GM10266 (cell line): ENCODE data around the gene KIF17.

Source experiments
- DNase-seq: peaks from one replicate; pipeline ENCODE4 v3.0.0; 2012; ENCODE audit errors: extremely low spot score
- TF ChIP-seq, protein P1 (sequence below): IDR thresholded peaks from 2 replicates; pipeline ENCODE4 v1.5.1; 2012; ENCODE audit warnings: mild to moderate bottlenecking, low read depth; ENCODE audit not compliant: control insufficient read depth, insufficient read depth; ENCODE audit errors: missing control alignments

Gene KIF17

DNA sequence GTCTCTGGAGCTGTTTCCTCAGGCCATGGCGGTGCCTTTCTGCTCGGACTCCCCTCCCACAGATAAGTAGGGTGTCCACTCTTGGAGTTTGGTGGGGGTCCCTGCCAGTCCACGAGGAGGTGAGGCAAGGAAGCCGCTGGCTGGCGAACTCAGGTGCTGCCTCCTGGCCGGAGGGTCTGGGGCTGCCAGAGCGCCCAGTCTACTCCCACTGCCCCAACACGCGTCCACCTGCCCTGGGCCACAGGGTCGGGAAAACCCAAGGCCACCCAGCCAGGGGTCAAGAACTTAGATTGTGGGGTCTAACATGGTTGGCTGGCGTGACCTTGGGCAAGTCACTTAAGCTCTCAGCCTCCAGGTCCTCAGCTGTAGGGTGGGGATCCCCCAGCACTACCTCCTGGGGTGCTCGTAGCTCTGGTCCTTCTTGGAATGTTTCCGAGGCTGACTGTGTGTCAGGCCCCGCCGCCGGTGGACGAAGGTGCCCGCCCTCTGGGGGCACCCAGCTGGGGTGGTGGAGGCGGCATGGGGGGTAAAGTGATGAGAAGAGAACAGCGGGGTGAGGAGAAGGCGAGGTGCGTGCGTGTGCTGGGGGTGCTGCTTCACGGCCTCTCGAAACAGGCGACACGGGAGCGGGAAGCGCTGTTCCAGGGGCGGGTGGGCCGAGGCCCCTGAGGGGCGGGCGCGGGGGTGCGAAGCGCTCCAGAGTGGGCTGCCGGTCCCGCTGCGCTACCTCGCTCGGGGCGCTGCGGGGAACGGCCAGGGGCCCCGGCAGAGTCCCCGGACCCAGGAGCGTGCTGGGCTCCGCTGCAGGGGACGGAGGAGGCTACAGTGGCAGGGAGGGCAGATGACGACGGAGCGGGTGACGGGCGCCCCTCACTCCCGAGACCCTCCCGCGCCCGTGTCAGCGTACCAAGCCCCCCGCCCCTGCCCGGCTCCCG is 13.5 kb upstream of the KIF17 start:
- TF ChIP-seq, protein P1, sequence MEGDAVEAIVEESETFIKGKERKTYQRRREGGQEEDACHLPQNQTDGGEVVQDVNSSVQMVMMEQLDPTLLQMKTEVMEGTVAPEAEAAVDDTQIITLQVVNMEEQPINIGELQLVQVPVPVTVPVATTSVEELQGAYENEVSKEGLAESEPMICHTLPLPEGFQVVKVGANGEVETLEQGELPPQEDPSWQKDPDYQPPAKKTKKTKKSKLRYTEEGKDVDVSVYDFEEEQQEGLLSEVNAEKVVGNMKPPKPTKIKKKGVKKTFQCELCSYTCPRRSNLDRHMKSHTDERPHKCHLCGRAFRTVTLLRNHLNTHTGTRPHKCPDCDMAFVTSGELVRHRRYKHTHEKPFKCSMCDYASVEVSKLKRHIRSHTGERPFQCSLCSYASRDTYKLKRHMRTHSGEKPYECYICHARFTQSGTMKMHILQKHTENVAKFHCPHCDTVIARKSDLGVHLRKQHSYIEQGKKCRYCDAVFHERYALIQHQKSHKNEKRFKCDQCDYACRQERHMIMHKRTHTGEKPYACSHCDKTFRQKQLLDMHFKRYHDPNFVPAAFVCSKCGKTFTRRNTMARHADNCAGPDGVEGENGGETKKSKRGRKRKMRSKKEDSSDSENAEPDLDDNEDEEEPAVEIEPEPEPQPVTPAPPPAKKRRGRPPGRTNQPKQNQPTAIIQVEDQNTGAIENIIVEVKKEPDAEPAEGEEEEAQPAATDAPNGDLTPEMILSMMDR, result no peak
- DNase-seq, result peak; percentile 67

DNA sequence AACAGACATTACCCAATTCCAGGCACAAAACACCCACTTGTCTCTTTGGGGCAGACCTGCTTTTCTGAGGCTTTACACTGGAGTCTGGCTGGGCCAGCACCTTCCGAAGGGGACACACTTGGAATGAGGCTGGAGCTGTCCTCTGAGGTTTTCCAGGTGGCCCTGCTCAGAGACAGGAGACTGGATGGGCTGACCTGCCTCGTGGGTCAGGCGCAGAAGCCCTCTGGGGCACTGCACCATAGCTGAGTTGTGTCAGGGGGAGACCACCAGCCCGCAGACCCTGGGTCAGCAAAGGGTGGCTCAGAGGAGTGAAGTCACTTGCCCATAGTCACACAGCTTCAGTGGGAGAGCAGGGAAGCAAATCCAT is 12.9 kb upstream of the KIF17 start:
- DNase-seq, result peak; percentile 27
- TF ChIP-seq, protein P1, result no peak

DNA sequence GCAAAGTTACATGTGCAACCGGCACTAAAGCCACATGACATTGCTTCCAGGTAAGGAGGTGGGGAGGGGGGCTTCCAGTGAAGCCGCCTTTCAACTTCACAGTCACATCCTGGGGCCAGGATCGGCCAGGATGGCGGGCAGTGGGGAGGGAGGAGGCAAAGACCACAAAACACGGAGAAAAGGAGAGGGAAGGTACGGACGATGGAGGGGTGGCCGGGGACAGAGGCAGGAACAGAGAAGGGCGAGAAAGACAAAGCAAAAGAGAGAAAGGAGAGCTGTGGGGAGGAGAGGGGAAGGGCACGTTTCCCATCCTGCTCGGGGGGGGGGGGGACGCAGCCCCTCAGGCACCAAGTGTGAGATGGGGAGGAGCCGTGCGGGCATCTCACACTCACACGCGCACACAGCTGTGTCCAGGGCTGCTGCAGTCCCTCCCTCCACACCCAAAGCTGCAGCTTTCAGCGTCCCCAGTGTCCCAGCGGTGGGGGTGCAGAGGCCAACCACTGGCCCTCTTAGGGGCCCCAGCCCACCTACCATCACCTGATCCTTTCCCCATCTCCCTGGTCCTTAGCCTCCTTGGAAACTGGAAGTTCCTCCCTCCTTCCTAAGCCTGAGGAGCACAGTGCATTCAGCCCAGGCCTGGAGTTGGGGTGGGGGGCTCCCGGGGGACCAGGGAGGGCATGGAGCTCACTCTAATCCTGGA is 12.3 kb upstream of the KIF17 start:
- TF ChIP-seq, protein P1, result no peak
- DNase-seq, result peak; percentile 28

DNA sequence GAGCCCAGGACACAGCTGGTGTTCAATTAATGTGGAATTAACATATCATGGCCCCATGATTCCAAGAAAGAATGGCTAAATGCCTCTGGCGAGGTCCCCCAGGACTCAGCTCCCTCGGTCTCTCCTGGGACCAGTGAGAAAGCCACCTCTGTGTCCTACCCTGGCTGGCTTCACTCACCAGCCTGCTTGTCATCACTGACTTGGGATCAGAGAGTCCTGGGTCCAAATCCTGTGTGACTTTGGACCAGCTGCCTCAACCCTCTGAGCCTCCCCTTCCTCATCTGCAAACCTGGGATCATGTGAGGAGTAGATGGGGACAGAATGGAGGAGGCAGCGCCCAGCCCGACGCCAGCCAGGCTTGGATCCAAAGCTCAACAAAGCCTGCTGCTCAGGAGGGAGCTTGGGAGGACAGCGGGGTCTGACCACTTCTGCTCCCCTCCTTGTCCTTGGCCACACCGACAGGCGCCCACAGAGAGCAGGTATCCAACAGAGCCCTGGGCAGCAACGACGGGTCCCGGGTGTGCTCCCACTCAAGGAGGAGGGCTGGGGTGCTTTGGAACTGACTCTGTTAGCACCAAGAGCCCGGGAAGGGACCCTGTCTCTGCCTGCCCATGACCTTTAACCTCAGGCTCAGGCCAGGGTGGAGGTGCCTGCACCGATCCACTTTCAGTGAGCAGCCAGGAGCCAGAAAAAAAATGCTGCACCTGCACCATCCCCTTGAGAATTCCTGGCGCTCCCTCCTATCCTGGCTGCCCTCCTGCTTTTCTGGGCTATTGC is 11.5 kb upstream of the KIF17 start:
- TF ChIP-seq, protein P1, result no peak
- DNase-seq, result no peak

DNA sequence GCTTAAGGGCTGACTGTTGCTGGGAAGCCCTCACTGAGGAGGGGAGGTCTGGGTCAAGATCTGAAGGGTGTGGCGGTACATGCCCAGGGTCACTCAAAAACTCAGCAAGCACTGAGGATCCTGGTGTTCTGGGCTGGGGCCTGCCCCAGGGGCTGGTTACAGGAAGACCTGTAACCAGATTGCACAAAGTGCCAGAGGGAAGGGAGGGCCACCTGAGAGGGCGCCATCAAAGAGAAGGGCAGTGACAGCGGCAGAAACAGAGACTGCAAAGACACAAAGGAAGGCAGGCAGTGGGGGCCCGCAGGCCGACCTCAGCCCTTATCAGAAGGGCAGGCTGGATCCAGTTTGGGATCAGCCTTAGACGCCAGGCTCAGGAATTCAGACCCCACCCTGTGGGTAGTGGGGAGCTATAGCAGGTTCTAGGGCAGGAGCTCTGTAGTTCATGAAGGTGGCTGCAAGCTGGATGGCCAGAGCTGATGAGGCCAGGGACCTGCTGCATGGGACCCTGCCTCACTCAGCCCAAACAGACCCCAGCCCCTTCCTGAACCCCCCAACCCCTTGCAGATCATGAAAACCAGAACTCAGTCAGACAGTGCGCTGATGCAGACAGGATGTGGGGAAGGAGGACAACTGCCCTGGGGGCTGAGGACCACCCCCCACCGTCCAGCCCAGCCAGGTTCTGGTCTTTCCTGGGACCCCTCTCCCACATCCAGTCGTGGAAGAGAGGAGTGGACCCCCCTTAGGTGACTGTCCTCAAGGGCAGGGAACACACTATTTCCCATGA is 10.8 kb upstream of the KIF17 start:
- no peak for DNase-seq
- TF ChIP-seq, protein P1, result no peak

DNA sequence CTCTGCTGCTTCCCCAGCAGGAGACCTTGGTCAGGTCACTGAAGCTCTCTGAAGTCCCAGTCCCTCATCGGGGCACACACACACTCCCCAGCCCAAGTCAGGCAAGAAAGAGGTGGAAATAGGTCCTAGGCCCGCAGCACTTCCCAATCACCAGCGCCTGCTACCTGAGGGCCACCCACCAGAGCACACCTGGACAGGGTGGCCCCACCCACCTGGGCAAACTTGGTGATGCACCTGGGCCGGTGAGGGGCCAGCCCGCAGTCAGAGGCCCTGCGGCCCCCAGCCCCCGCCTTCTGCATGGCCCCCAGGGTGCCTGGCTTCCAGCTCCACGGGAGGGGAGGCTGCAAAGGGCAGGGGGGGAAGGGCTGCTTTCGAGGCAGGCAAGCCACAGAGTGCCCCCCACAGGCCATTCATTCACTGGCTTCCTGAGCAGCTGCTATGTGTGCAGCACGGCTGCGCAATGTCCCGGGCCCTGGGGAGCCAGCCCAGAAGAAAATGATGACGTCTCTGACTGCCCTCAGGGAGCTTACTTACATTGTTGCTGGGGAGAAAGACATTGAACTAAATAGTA is 10.0 kb upstream of the KIF17 start:
- TF ChIP-seq, protein P1, result no peak

More for the DNA sequence above, 10.0 kb upstream of the KIF17 start:
- no peak for DNase-seq
